ENCODE data around the gene KNCN.

- peak; percentile 28 for TF ChIP-seq CTCF (IDR thresholded peaks at IDR 0.05; ENCODE audit: poor library complexity, severe bottlenecking)
- TF ChIP-seq REST (IDR thresholded peaks at IDR 0.05; ENCODE audit: borderline replicate concordance) = no peak
Measured at GRCh38 chr1:46533179-46533864, 18.1 kb downstream of the KNCN start.
